Measurements from ENCODE around the gene LAMB3.

DNA sequence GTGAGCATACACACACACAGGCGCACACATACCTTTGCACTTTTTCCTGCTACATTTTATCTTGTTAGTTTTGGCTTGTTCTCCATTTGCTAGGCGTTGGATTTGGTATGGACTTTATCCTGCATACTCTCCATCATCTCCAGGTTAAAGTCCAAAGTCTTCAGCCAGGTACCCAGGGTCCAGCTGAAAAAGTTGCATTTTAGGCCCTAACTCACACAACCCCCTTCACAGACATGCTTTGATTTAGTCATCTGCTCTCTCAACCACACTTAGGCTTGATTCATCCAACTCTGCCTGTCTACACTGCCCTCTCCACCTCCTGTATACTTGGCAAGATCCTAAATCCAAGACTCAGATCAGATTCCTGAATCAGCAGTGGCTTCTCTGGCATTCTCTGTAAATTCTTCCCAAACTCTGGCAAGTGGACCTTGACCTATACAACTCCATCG, 10.7 kb upstream of the LAMB3 start:
- TF ChIP-seq, protein P1, sequence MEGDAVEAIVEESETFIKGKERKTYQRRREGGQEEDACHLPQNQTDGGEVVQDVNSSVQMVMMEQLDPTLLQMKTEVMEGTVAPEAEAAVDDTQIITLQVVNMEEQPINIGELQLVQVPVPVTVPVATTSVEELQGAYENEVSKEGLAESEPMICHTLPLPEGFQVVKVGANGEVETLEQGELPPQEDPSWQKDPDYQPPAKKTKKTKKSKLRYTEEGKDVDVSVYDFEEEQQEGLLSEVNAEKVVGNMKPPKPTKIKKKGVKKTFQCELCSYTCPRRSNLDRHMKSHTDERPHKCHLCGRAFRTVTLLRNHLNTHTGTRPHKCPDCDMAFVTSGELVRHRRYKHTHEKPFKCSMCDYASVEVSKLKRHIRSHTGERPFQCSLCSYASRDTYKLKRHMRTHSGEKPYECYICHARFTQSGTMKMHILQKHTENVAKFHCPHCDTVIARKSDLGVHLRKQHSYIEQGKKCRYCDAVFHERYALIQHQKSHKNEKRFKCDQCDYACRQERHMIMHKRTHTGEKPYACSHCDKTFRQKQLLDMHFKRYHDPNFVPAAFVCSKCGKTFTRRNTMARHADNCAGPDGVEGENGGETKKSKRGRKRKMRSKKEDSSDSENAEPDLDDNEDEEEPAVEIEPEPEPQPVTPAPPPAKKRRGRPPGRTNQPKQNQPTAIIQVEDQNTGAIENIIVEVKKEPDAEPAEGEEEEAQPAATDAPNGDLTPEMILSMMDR (IDR thresholded peaks at IDR 0.05; ENCODE audit: poor library complexity, severe bottlenecking), result no peak
- no peak for TF ChIP-seq EP300 (conservative IDR thresholded peaks at IDR 0.05; ENCODE audit: poor library complexity, severe bottlenecking)
- TF ChIP-seq, protein P2, sequence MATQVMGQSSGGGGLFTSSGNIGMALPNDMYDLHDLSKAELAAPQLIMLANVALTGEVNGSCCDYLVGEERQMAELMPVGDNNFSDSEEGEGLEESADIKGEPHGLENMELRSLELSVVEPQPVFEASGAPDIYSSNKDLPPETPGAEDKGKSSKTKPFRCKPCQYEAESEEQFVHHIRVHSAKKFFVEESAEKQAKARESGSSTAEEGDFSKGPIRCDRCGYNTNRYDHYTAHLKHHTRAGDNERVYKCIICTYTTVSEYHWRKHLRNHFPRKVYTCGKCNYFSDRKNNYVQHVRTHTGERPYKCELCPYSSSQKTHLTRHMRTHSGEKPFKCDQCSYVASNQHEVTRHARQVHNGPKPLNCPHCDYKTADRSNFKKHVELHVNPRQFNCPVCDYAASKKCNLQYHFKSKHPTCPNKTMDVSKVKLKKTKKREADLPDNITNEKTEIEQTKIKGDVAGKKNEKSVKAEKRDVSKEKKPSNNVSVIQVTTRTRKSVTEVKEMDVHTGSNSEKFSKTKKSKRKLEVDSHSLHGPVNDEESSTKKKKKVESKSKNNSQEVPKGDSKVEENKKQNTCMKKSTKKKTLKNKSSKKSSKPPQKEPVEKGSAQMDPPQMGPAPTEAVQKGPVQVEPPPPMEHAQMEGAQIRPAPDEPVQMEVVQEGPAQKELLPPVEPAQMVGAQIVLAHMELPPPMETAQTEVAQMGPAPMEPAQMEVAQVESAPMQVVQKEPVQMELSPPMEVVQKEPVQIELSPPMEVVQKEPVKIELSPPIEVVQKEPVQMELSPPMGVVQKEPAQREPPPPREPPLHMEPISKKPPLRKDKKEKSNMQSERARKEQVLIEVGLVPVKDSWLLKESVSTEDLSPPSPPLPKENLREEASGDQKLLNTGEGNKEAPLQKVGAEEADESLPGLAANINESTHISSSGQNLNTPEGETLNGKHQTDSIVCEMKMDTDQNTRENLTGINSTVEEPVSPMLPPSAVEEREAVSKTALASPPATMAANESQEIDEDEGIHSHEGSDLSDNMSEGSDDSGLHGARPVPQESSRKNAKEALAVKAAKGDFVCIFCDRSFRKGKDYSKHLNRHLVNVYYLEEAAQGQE (IDR thresholded peaks at IDR 0.05; ENCODE audit: borderline replicate concordance), result no peak
- no peak for TF ChIP-seq TAF1 (IDR thresholded peaks at IDR 0.05; ENCODE audit: low read depth)
- no peak for TF ChIP-seq RAD21 (conservative IDR thresholded peaks at IDR 0.05)
- no peak for TF ChIP-seq POLR2AphosphoS5 (IDR thresholded peaks at IDR 0.05)
- TF ChIP-seq EZH2 (IDR thresholded peaks at IDR 0.05; ENCODE audit: borderline replicate concordance, insufficient read depth, low read length, poor library complexity, severe bottlenecking), result no peak
- no peak for TF ChIP-seq MXI1 (conservative IDR thresholded peaks at IDR 0.05; ENCODE audit: poor library complexity, severe bottlenecking)
- no peak for TF ChIP-seq SMC3 (conservative IDR thresholded peaks at IDR 0.05; ENCODE audit: poor library complexity)
